GM12872 (cell line): ENCODE data around the gene ADCY1.

Source experiments
- TF ChIP-seq, protein P1 (sequence below): IDR thresholded peaks from 3 replicates; pipeline ENCODE4 v1.5.1; 2011; ENCODE audit warnings: low read depth, mild to moderate bottlenecking, low read length, moderate library complexity; ENCODE audit not compliant: insufficient read depth

ADCY1 gene

DNA sequence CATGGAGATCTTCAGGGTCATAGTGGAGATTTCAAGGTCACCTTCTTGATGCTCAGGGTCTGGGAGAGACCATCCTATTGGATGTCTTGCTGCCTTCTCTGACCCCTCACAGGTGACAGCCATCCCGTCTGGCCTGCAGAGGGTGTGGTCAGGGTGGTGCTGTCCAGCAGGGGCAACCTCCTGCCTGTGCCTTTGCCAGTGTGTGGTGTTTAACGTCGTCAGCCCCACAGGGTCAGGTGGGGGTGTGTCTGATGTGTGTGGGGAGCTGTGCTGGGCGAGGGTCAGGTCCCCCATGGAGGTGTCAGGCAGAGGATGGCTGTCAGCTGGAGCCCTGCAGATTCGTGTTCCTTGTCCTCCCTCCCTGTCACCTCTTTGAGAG, 16.5 kb downstream of the ADCY1 start:
- TF ChIP-seq, protein P1, sequence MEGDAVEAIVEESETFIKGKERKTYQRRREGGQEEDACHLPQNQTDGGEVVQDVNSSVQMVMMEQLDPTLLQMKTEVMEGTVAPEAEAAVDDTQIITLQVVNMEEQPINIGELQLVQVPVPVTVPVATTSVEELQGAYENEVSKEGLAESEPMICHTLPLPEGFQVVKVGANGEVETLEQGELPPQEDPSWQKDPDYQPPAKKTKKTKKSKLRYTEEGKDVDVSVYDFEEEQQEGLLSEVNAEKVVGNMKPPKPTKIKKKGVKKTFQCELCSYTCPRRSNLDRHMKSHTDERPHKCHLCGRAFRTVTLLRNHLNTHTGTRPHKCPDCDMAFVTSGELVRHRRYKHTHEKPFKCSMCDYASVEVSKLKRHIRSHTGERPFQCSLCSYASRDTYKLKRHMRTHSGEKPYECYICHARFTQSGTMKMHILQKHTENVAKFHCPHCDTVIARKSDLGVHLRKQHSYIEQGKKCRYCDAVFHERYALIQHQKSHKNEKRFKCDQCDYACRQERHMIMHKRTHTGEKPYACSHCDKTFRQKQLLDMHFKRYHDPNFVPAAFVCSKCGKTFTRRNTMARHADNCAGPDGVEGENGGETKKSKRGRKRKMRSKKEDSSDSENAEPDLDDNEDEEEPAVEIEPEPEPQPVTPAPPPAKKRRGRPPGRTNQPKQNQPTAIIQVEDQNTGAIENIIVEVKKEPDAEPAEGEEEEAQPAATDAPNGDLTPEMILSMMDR = no peak

DNA sequence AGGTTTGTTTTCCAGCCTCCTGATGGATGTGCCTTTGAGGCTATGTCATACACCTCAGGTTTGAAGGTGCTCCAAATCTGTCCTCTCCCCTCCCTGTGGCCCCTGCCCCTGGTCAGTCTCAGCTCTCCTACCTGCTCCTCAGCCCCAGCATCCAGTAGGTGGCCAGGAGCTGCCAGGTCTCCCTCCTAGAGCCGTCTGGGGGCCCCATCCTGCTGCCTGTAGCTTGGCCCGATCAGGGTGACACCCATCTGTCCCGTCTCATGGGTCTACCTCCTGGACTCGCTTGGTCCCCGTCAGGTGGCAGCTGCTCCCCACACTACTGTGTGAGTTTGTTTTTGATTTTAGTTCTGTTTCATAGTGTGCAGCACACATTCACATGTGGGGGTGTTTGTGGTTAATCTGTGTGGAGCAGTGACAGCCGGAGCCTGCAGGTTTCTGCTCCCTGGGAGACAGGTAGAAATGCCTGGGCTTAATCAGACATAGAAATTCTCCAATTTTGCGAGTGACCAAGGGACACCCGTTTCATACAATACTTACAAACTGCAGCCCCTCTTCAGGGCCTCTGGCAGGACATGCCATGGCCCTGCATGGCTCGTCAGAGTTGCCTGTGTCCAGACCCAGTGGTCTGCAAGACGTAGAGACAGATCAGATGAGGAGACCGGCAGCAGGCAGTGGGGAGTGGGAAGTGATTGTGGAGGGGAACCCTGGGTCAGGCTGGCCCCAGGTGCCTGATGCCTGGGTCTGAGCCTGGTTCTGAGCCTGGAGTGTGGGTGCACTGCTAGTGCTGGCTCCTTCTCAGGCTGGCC, 17.1 kb downstream of the ADCY1 start:
- TF ChIP-seq, protein P1 = no peak

DNA sequence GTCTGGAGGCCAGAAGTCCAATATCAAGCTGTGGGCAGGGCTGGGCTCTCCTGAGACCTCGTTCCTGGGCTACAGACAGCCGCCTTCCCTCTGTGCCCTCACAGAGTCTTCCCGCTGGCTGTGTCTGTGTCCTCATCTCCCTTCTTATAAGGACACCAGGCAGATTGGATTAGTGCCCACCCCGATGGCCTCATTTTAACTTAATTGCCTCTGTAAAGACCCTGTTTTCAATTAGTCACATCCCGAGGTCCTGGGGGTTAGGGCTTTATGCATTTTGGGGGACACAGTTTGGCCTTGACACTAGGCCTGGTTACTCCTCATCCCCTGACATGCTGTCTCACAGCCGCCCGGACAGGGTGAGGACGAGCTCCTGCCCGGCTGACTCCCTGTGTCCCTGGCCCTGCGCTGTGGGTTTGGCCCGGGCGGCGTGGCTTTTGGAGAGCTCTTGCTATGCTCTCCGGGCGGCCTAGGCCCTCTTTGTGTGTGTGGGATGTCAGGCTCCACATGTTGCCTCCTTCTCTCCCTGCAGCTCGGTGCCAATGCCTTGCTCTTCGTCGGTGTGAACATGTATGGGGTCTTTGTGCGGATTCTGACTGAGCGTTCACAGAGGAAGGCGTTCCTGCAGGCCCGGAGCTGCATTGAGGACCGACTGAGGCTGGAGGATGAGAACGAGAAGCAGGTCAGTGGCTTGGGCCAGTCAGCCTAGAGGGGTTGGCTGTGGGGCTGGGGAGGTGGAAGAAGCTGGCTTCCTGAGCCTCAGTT, 18.2 kb downstream of the ADCY1 start:
- TF ChIP-seq, protein P1 = no peak

DNA sequence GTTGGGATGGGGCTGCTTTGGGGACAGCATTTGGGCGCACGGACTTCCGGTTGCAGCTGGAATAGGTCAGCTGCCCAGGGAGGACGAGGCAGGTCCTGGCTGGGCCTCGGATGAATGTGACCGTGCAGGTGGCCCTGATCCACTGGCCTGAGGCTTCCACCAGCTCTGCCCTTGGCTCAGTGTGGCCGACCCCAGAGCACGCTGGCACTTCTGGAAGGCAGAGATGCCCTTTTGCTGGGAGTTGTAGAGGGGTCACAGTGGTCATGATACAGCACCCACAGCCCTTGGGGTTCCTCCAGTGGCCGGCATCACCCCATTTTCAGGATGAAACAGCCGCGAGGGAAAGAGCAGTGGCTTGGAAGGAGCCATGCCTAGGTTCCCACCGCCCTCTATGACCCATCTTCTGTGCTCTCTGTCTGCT, 19.0 kb downstream of the ADCY1 start:
- TF ChIP-seq, protein P1 = no peak

DNA sequence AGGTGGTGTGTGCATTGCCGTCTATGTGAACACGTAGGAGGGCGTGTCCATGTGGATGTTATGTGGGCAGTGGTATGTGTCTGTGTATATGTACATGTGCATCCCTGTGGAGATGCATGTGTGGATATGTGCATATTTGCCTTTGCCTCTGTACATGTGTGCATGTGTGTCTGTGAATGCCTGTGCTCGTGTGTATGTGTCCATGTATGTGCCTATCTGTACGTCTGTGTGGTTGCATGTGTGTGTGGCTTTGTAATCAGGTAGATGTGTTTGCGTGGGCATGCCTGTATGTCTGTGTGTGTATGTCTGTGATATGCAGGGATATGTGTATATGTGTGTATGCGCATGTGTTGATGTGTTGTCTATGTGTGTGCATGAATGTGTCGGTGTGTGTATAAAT, 19.7 kb downstream of the ADCY1 start:
- TF ChIP-seq, protein P1 = no peak

DNA sequence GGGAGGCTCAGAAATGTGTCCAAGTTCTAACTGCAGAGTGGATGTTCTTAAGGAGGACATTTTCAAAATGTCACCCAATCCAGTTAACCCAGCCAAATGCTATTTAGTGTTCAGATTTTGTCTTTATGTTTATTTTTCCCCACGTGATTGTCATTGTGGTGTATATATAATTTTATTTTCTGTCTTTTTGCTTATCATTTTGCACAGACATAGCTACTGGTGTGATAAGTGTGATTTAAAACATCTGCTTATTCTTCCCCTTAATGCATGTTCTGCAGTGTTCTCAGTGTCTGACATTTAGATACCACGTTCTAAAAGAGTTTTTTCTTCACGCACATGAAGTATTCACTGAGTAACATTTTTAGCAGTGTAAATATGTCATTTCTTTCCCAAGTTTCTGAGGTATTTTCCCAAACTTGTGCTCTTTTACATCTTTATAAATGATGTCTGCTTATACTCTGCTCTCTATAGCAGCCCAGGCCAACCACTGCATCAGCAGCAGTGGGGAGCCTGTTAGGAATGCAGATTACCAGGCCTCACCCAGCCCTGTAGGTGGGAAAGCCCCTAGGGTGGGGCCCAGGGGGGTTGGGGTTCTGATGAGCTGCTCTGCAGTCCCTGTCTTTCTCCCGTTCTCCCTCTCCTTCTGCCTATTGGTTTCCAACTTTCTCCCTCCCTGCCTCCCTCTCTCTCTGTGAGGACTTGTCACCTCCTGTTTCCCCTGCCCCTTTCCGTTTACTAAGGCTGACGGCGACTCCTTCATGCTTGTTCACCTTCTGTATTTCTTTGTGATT, 20.8 kb downstream of the ADCY1 start:
- TF ChIP-seq, protein P1 = no peak

DNA sequence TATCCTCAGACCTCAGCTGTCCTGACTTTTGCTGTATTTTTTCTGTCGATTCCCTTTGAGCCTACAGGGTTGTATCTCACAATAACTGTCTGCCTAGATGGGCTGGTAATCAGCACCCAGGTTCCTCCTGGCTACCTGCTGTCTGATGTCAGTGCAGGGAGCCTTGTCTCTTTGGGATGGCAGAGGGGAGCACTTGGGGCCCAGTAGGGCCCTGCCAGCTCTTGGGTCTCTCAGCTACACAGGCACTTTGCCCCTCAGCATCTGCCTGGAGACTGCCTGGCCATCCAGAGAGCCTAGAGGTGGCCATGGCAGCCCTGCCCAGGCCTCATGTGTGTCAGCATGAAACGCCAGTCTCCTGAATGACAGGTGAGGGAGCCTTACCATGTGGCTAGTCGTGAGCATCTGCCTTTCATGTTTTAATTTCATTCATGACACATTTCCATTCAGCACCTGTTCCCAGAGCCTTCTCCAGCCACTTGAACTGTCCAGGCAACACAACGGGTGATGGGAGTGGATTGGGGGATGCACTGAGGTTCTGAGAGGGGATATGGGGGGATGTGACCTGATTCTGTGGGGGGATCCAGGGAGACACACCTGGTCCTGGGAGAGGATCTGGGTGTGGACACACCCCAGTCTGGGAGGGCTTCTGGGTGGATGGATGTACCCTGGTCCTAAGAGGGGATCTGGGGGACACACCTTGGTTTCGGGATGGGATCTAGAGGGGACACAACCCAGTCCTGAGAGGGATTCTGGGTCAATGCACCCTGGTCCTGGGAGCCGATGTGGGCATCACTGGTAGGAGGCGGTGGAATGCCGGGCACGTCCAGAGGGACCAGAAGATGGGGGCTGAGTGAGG, 21.9 kb downstream of the ADCY1 start:
- TF ChIP-seq, protein P1 = no peak
